SK-N-SH (cell line): Measurements from ENCODE around the gene OLFM2. TPM values are rescaled to one million over a fixed set of nuclear protein-coding genes. Genes with fewer than 3 reads are reported as not detected.

Experiments used
- CTCF ChIA-PET: fragments of 300-600, 350-600 bp; formaldehyde crosslinking; extraction: SDS; loops from one replicate; lab custom pipeline; 2021; lab: Yijun Ruan, JAX
- POLR2A ChIA-PET: fragments of 350-600 bp; sonication (Branson Sonifier 250); formaldehyde crosslinking; extraction: SDS; loops from one replicate; lab custom pipeline; 2020; ENCODE audit warnings: antibody characterized with exemption, inconsistent platforms; lab: Yijun Ruan, JAX
- DNase-seq: peaks from one replicate; pipeline ENCODE4 v3.0.0; 2012
- H2AFZ ChIP-seq: fragments of 200-600 bp; sonication (generic); 2 replicates; pipeline ENCODE4 v1.8.1; 2016; ENCODE audit warnings: antibody characterized with exemption, mild to moderate bottlenecking, low read depth
- H3F3A ChIP-seq: fragments of 200-600 bp; sonication (generic); replicated peaks from 2 replicates; pipeline ENCODE3; 2016; ENCODE audit warnings: antibody characterized with exemption, mild to moderate bottlenecking; ENCODE audit not compliant: insufficient read depth
- H3K27ac ChIP-seq, 2 experiments: fragments of 200-500 bp in 1 of 2; fragments of 200-600 bp in 1 of 2; sonication (Bioruptor generic) in 1 of 2; sonication (generic), shearing (Covaris generic) in 1 of 2; 2 replicates each; pipeline versions ENCODE4 v1.5.1 to v1.6.1; 2014 to 2016; ENCODE audit warnings: low read depth in 2 of 2, inconsistent platforms in 1 of 2, low read length in 1 of 2, mild to moderate bottlenecking in 1 of 2, mixed read lengths in 1 of 2
- H3K27me3 ChIP-seq: fragments of 200-600 bp; sonication (generic), shearing (Covaris generic); 2 replicates; pipeline ENCODE4 v1.6.1; 2016; ENCODE audit warnings: mixed run types; ENCODE audit not compliant: insufficient read depth
- H3K36me3 ChIP-seq, 2 experiments: fragments of 200-500 bp in 1 of 2; fragments of 200-600 bp in 1 of 2; sonication (Bioruptor generic) in 1 of 2; sonication (generic) in 1 of 2; replicated peaks in 1 of 2; 2 replicates each; pipeline versions ENCODE3 to v1.5.1; 2014 to 2016; ENCODE audit warnings: low read length in 1 of 2, mild to moderate bottlenecking in 1 of 2; ENCODE audit not compliant: insufficient read depth in 2 of 2, control insufficient read depth in 1 of 2
- H3K4me1 ChIP-seq, 2 experiments: fragments of 200-500 bp in 1 of 2; fragments of 200-600 bp in 1 of 2; sonication (Bioruptor generic) in 1 of 2; sonication (generic), shearing (Covaris generic) in 1 of 2; 2 replicates each; pipeline versions ENCODE4 v1.5.1 to v1.6.1; 2014 to 2016; ENCODE audit warnings: low read depth in 1 of 2, low read length in 1 of 2, mixed run types in 1 of 2; ENCODE audit not compliant: insufficient read depth in 2 of 2, control insufficient read depth in 1 of 2
- H3K4me2 ChIP-seq: fragments of 200-600 bp; sonication (generic), shearing (Covaris generic); 2 replicates; pipeline ENCODE4 v1.6.1; 2017; ENCODE audit warnings: mixed run types
- H3K4me3 ChIP-seq, 2 experiments: fragments of 200-500 bp in 1 of 2; fragments of 200-600 bp in 1 of 2; sonication (Bioruptor generic) in 1 of 2; sonication (generic), shearing (Covaris generic) in 1 of 2; 2 replicates each; pipeline versions ENCODE4 v1.5.1 to v1.8.1; 2014 to 2016; ENCODE audit warnings: low read depth in 2 of 2, inconsistent platforms in 1 of 2, low read length in 1 of 2, mild to moderate bottlenecking in 1 of 2, mixed read lengths in 1 of 2, moderate library complexity in 1 of 2
- H3K79me2 ChIP-seq: fragments of 200-600 bp; sonication (generic); 2 replicates; pipeline ENCODE4 v1.8.1; 2017; ENCODE audit warnings: mild to moderate bottlenecking; ENCODE audit not compliant: insufficient read depth
- H3K9ac ChIP-seq: fragments of 200-600 bp; sonication (generic); 2 replicates; pipeline ENCODE4 v1.6.1; 2017; ENCODE audit warnings: mixed run types
- H3K9me2 ChIP-seq: fragments of 200-600 bp; sonication (generic); 2 replicates; pipeline ENCODE4 v1.6.1; 2017; ENCODE audit warnings: mixed run types
- H3K9me3 ChIP-seq: fragments of 200-600 bp; sonication (generic); 2 replicates; pipeline ENCODE4 v1.6.1; 2017; ENCODE audit warnings: mixed run types, mild to moderate bottlenecking, moderate library complexity
- H4K20me1 ChIP-seq: fragments of 200-600 bp; sonication (generic); 2 replicates; pipeline ENCODE4 v1.6.1; 2017; ENCODE audit warnings: mild to moderate bottlenecking, mixed run types; ENCODE audit not compliant: insufficient read depth
- EP300 ChIP-seq, 2 experiments: IDR thresholded peaks; 2 replicates each; pipeline versions ENCODE4 v1.4.0 to v1.6.1; 2012; ENCODE audit warnings: borderline replicate concordance in 1 of 2, low read depth in 1 of 2, low read length in 1 of 2
- EZH2phosphoT487 ChIP-seq: fragments of 200-600 bp; sonication (generic); IDR thresholded peaks from 2 replicates; pipeline ENCODE4 v1.6.1; 2017; ENCODE audit warnings: low read depth, mixed run types, mild to moderate bottlenecking, antibody characterized with exemption, moderate library complexity, borderline replicate concordance
- FOSL2 ChIP-seq: IDR thresholded peaks from 2 replicates; pipeline ENCODE4 v1.4.0; 2012; ENCODE audit warnings: low read depth, mild to moderate bottlenecking, moderate library complexity, borderline replicate concordance
- MXI1 ChIP-seq: IDR thresholded peaks from 2 replicates; pipeline ENCODE4 v1.6.1; 2012; ENCODE audit warnings: mild to moderate bottlenecking, low read depth, low read length, improper control_type of control experiment
- PBX3 ChIP-seq: IDR thresholded peaks from 2 replicates; pipeline ENCODE4; 2012
- POLR2AphosphoS5 ChIP-seq: IDR thresholded peaks from 2 replicates; pipeline ENCODE4 v1.6.1; 2012; ENCODE audit warnings: low read depth, low read length
- RAD21 ChIP-seq: IDR thresholded peaks from 2 replicates; pipeline ENCODE4 v1.6.1; 2012; ENCODE audit warnings: mild to moderate bottlenecking, low read length
- RFX5 ChIP-seq: IDR thresholded peaks from 2 replicates; pipeline ENCODE4 v1.6.1; 2012; ENCODE audit warnings: mild to moderate bottlenecking, improper control_type of control experiment, low read length
- SIN3A ChIP-seq: IDR thresholded peaks from 2 replicates; pipeline ENCODE4 v1.6.1; 2012; ENCODE audit warnings: low read depth, mild to moderate bottlenecking, low read length, moderate library complexity, borderline replicate concordance
- SMC3 ChIP-seq: IDR thresholded peaks from 2 replicates; pipeline ENCODE4 v1.6.1; 2012; ENCODE audit warnings: low read depth, low read length, improper control_type of control experiment
- TCF12 ChIP-seq: IDR thresholded peaks from 2 replicates; pipeline ENCODE4 v1.4.0; 2012
- YY1 ChIP-seq: IDR thresholded peaks from 2 replicates; pipeline ENCODE4 v1.4.0; 2012; ENCODE audit warnings: low read depth, mild to moderate bottlenecking
- ZBTB33 ChIP-seq: IDR thresholded peaks from 2 replicates; pipeline ENCODE4 v1.4.0; 2012; ENCODE audit warnings: low read depth, borderline replicate concordance
- WGBS: methylation state at CpG from one replicate; pipeline ENCODE4 v1.1.6; 2017; ENCODE audit warnings: low lambda C conversion rate; 5-methylcytosine and 5-hydroxymethylcytosine counted together
- polyA plus RNA-seq, 3 experiments: library from polyadenylated mRNA; depleted of rRNA; stranded (reverse); fragments of >200 nt; gene quantifications; 2 replicates each; pipeline ENCODE4 v1.2.3, GENCODE V29; 2012
- TF ChIP-seq, protein P1 (sequence below): fragments of 200-600 bp; sonication (generic); IDR thresholded peaks from 2 replicates; pipeline ENCODE4 v1.6.1; 2017; ENCODE audit warnings: antibody characterized with exemption, mild to moderate bottlenecking, moderate library complexity
- TF ChIP-seq, protein P2 (sequence below): IDR thresholded peaks from 2 replicates; pipeline ENCODE4 v1.4.0; 2012; ENCODE audit warnings: low read depth

Gene OLFM2
- polyA plus RNA-seq, 1 of the 3 experiments (the other 2 are of a cell fraction): 10.7 TPM

DNA sequence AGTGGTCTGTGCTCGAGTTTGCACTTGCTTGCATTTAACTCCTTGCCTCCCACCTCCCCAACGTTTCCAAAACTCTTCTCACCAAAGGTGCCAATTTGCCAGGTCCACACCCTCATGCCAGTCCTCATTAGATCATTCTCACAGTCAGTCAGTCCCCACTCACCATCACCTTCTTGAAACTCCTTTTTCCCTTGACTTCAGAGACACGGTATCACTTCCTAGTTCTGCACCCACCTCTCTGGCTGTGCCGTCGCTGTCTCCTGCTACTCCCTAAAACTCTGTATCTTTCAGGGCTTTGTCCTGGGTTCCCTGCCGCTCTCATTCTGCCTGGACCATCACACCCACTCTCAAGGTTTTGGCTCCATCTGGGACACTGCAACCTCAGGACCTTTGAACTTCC is 19.6 kb downstream of the OLFM2 start:
- no peaks in the 10 kb centered on the region for H3K9me3 ChIP-seq
- H4K20me1 ChIP-seq: no peaks in the 10 kb centered on the region
- H3K9ac ChIP-seq: no peak overlapping the region
- no peaks in the 10 kb centered on the region for H3K9me2 ChIP-seq
- H2AFZ ChIP-seq: no peak overlapping the region
- no peak overlapping the region for H3K27ac ChIP-seq
- H3K27me3 ChIP-seq: no peaks in the 10 kb centered on the region
- no peak overlapping the region for H3K4me3 ChIP-seq
- H3K36me3 ChIP-seq: no peaks in the 10 kb centered on the region
- H3F3A ChIP-seq: peaks cover 9% of the 10 kb centered on the region
- POLR2A ChIA-PET: no interaction called here
- no peak overlapping the region for H3K4me2 ChIP-seq
- TF ChIP-seq EP300 (IDR thresholded peaks at IDR 0.05; ENCODE audit: borderline replicate concordance in 1 of 2, low read depth in 1 of 2, low read length in 1 of 2): no peak
- TF ChIP-seq YY1: no peak
- no peak for TF ChIP-seq POLR2AphosphoS5
- TF ChIP-seq RAD21: no peak
- no peak for TF ChIP-seq PBX3
- TF ChIP-seq ZBTB33: no peak
- no peak for TF ChIP-seq RFX5
- no peak for TF ChIP-seq MXI1
- WGBS: 67% methylated on average over 6 of the region's 6 CpGs
- H3K4me1 ChIP-seq: peaks cover 0 to 10% of the 10 kb centered on the region in 2 experiments; a peak in 1 of 4 replicates
- no peaks in the 10 kb centered on the region for H3K79me2 ChIP-seq
- CTCF ChIA-PET: interaction anchor here (1.0 to 1.4 kb wide), 4 partner anchors 34 to 111 kb away, joined by 3 to 7 read pairs (median 4); no protein-coding TSS in a partner anchor
- DNase-seq: no peak

- H4K20me1 ChIP-seq: no peaks in the 10 kb centered on the region
- no peaks in the 10 kb centered on the region for H3K36me3 ChIP-seq
- H3K4me2 ChIP-seq: peak overlapping the region; percentile 98
- H3K4me3 ChIP-seq: peak overlapping the region; percentile 52 to 72
- peak overlapping the region; percentile 41 to 54; a peak in 3 of 4 replicates for H3K27ac ChIP-seq
- peaks cover 9% of the 10 kb centered on the region for H3F3A ChIP-seq
- ChIA-PET POLR2A (no interaction called here), CTCF (interaction anchor here (0.5 to 2.2 kb wide), 8 partner anchors 17 to 113 kb away, joined by 3 to 7 read pairs (median 4); partner anchors contain the start of genes PIN1 and UBL5)
- 3% methylated on average over 13 of the region's 65 CpGs for WGBS
- peak overlapping the region; percentile 82 for H2AFZ ChIP-seq
- H3K9me3 ChIP-seq: no peaks in the 10 kb centered on the region
- peak overlapping the region; percentile 52 for H3K9ac ChIP-seq
- H3K4me1 ChIP-seq: peaks cover 0 to 10% of the 10 kb centered on the region in 2 experiments; a peak in 1 of 4 replicates
- peak; percentile 92 for DNase-seq
- TF ChIP-seq RFX5 (no peak), FOSL2 (peak; percentile 35; the same call in 1 of the 2 replicates), TCF12 (peak; percentile 51; the same call in 1 of the 2 replicates), RAD21 (peak; percentile 61), SMC3 (peak; percentile 67), SIN3A (peak; percentile 32; the same call in 1 of the 2 replicates), ZBTB33 (no peak), EP300 (IDR thresholded peaks at IDR 0.05; ENCODE audit: borderline replicate concordance in 1 of 2, low read depth in 1 of 2, low read length in 1 of 2) (peak in 1 of 2 experiments; percentile 37; a peak in 2 of 4 replicates), EZH2phosphoT487 (no peak), MXI1 (no peak; the same call in none of the 2 replicates)
- TF ChIP-seq, protein P1, sequence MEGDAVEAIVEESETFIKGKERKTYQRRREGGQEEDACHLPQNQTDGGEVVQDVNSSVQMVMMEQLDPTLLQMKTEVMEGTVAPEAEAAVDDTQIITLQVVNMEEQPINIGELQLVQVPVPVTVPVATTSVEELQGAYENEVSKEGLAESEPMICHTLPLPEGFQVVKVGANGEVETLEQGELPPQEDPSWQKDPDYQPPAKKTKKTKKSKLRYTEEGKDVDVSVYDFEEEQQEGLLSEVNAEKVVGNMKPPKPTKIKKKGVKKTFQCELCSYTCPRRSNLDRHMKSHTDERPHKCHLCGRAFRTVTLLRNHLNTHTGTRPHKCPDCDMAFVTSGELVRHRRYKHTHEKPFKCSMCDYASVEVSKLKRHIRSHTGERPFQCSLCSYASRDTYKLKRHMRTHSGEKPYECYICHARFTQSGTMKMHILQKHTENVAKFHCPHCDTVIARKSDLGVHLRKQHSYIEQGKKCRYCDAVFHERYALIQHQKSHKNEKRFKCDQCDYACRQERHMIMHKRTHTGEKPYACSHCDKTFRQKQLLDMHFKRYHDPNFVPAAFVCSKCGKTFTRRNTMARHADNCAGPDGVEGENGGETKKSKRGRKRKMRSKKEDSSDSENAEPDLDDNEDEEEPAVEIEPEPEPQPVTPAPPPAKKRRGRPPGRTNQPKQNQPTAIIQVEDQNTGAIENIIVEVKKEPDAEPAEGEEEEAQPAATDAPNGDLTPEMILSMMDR: peak; percentile 64
- TF ChIP-seq, protein P2, sequence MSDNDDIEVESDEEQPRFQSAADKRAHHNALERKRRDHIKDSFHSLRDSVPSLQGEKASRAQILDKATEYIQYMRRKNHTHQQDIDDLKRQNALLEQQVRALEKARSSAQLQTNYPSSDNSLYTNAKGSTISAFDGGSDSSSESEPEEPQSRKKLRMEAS: no peak; the same call in 1 of the 2 replicates
- H3K27me3 ChIP-seq: no peaks in the 10 kb centered on the region
- H3K9me2 ChIP-seq: no peaks in the 10 kb centered on the region
- H3K79me2 ChIP-seq: no peaks in the 10 kb centered on the region
These were observed 21.8 kb downstream of the OLFM2 start for GRCh38 chr19:9914315-9915207.
